ENCODE measurements around the gene IFITM10.

The IFITM10 gene

DNA sequence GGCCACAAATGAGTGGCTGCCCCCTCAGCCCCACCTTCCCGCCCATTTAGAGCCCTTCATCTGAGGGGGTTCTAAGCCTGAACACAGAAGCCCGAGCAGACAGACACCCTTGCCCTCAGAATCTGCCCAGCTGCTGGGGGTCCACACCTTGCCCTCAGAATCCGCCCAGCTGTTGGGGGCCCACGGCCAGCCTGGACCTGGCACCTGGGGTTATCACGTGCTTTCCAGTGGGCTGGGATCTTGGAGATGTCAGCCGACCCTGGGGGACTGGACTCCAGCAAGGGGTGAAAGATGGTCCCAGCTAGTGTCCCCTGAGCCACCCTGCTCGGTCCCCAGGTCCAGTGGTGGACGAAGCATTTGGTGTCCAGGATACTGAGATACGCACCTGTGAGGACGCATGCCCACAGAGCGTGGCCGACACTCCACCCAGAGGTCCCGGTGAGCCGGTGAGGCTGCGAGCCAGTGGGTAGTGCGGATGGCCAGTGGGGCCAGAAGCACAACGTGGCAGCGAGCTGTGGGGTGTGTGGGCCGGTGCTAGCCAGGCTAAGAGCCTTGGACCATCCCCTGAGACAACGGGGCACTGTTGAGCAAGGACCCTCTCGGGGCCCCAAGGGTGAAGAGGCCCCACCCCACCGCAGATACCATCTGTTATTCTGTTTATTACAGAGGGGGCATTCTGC lies 16.5 kb upstream of the IFITM10 start:
- DNase-seq (ENCODE audit: low read depth): no peak
- no peak overlapping the region for H3K4me3 ChIP-seq (ENCODE audit: low read length)
- TF ChIP-seq, protein P1, sequence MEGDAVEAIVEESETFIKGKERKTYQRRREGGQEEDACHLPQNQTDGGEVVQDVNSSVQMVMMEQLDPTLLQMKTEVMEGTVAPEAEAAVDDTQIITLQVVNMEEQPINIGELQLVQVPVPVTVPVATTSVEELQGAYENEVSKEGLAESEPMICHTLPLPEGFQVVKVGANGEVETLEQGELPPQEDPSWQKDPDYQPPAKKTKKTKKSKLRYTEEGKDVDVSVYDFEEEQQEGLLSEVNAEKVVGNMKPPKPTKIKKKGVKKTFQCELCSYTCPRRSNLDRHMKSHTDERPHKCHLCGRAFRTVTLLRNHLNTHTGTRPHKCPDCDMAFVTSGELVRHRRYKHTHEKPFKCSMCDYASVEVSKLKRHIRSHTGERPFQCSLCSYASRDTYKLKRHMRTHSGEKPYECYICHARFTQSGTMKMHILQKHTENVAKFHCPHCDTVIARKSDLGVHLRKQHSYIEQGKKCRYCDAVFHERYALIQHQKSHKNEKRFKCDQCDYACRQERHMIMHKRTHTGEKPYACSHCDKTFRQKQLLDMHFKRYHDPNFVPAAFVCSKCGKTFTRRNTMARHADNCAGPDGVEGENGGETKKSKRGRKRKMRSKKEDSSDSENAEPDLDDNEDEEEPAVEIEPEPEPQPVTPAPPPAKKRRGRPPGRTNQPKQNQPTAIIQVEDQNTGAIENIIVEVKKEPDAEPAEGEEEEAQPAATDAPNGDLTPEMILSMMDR (conservative IDR thresholded peaks at IDR 0.05; ENCODE audit: low read depth, low read length): no peak

DNA sequence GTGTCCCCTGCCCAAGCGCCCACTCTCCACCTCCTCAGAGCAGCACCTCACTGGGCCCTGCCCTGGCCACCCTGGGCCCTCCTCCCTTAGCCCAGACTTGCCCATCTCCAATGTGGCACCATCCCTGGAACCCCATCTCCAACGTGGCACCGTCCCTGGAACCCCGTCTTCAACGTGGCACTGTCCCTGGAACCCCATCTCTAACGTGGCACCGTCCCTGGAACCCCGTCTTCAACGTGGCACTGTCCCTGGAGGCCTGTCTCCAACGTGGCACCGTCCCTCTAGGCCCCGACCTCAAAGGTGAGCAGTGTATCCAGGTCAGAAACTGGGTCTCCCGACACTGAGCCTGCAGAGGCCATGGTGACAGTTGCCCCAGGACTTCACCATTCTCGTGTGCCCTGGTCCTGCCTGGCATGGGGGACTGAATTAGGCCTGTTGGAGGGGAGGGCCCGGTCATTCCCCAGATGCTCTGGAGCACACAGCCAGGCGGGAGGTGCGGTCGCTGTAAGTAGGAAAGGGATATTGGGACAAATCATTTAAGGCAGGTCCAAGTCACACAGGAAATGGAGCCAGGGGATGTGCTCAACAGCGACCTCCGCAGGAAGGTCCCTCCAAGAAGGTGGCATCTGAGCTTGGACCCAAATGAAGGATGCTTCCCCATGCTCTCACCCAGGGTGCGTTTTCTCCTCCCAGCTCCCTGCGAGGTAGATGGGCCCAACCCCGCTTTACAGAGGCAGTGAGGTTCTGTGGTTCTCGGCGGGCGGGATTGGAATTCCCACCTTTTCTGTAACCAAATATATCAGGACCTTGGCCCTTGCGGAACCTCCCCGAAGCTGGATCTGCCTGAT lies 15.7 kb upstream of the IFITM10 start:
- TF ChIP-seq, protein P1 (conservative IDR thresholded peaks at IDR 0.05; ENCODE audit: low read depth, low read length): peak; percentile 32
- H3K4me3 ChIP-seq (ENCODE audit: low read length): no peak overlapping the region
- DNase-seq (ENCODE audit: low read depth): no peak

DNA sequence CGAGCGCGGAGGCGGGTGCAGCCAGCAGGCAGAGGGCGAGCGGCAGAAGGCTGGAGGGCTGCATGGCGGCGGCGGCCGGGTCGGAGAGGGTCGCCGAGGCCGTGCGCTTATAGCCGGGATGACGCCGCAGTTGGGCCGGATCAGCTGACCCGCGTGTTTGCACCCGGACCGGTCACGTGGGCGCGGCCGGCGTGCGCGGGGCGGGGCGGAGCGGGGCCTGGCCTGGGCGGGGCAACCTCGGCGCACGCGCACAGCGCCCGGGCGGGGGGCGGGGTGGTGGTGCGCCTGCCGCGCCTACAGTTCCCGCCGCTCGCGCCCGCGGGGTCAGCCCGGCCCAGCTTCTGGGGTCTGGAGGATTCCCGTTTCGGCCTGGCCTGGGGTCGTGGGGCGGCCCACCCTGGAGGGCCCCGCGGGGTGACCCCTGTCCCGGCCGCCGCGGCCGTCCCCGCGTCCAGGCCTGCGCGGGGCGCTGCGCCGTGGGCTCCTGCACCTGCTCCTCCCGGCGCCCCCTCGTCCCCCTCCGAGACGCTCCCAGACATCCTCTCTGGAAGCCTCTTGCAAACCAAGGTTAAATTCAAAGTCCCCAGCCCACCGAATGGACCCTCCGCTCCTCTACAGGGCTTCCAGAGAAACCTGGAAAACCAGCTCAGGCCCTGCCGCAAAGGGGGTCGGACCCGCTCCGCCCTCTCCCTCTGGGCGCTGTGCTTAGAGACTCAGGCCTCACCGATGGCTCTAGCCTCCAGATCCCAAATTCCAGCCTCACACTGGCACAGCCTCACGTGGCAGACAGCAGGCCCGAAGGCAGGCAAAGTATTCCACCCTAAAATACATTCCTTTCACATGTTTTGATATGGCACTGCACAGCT lies 13.6 kb upstream of the IFITM10 start, which contains the start of gene CTSD:
Gene CTSD (minus strand): TSS at position 132 of the 866 bp plus-strand sequence. CDS start 68 bp downstream, at position 64.
- DNase-seq (ENCODE audit: low read depth): no peak
- TF ChIP-seq, protein P1 (conservative IDR thresholded peaks at IDR 0.05; ENCODE audit: low read depth, low read length): no peak
- H3K4me3 ChIP-seq (ENCODE audit: low read length): peak within 1 kb of the TSS; percentile 83

DNA sequence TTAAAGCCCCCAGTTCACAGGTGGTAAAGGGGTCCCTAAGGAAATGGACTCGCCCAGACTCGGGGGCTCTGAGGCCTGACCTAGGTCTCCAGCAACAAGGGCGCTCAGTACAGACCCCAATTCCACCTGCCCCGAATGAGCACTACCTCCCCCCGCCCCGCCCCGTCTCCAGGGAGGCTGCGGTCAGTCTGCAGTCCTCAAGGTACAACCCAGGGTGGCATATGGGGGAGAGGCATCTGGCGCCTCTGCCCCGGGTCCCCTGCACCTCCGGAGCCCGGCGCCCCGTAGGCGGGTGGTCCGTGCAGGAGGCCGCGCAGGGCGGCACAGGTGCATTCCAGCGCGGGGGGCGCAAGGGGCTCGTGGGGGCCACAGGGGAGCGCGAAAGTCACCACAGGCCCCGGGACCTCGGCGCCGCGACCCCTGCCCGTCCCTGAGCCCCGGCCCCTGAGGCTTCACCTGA lies 13.0 kb upstream of the IFITM10 start:
- no peak for DNase-seq (ENCODE audit: low read depth)
- H3K4me3 ChIP-seq (ENCODE audit: low read length): peak overlapping the region; percentile 83
- TF ChIP-seq, protein P1 (conservative IDR thresholded peaks at IDR 0.05; ENCODE audit: low read depth, low read length): no peak

DNA sequence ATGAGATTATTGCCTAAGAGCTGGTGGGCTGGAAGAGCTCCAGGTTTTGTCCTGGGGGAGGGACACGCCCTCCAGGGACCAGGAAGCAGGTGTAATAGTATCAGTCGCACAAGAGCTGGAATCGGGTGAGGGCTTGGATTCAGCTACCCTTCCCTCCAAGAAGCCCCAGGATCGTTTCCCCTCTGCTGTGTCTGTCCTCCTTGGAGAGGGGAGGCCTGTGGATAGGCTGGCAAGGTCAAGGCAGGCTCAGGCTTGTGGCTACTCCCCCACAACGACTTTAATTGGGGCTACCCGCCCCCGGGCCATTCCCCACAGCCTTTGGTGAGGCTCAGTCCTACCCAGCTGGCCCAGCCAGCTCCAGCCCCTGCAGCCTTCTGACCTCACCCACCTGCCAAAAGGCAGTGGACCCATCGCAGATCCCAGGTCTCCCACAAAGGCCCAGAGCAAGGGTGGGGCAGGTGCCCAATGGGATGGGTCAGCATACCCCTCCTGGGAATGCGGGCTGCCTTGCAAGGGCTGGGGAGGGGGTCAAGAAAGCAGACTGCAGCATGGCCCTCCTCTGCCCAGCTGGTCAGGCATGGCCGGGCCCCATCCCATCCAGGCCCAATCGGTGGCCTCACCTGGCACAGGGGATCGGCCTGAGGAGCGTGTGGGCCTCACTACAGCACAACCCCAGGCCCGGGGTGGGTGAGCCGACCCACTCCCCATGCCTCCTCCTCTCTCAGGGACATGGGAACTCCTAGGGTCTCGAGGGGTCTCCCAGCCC lies 12.3 kb upstream of the IFITM10 start:
- DNase-seq (ENCODE audit: low read depth): no peak
- TF ChIP-seq, protein P1 (conservative IDR thresholded peaks at IDR 0.05; ENCODE audit: low read depth, low read length): no peak
- H3K4me3 ChIP-seq (ENCODE audit: low read length): peak overlapping the region; percentile 83

DNA sequence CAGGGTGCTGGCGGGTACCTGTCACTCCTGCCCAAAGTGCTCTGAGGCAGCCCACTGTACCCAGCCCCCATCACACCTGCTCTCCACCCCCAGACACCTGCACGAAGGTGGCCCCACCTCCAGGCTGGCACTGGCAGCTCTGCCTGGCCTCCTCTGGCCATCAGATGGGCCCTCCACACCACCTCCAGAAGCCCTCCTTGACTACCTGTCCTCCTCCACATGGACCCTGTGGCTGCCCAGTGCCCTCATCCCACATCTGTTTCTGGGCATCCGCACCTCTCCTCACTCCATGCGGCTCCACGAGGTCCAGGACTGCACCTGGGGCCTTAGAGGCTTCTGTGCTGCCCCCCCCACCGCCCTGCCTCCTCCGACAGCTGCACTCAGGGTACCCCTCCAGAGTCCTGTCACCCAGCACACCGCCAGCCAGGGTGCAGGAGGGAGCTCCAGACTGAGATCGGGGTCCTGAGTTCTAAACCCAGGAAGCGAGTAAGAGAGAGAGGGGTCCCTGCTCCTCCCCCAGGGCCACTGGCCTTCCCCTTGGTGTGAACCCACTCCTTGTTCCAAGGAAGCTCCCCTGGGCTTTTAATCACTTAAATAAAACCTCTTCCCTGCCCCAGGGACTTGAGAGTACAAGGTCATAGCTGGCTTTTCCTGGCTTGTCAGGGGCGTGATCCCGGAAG lies 11.6 kb upstream of the IFITM10 start:
- TF ChIP-seq, protein P1 (conservative IDR thresholded peaks at IDR 0.05; ENCODE audit: low read depth, low read length): no peak
- DNase-seq (ENCODE audit: low read depth): no peak
- peak overlapping the region; percentile 83 for H3K4me3 ChIP-seq (ENCODE audit: low read length)

Measured in retinal pigment epithelial cell (primary cell).